ENCODE measurements around the gene LRP6.

The LRP6 gene

GRCh38 chr12:12194206-12194605 is 72.6 kb downstream of the LRP6 start:
- H3K27me3 ChIP-seq (ENCODE audit: control insufficient read depth in 1 of 2, insufficient read depth in 2 of 2, low read length in 2 of 2) = no peaks in the 10 kb centered on the region
- H3K36me3 ChIP-seq (ENCODE audit: control insufficient read depth in 1 of 2, insufficient read depth in 2 of 2, low read length in 2 of 2) = peaks cover 0 to 3% of the 10 kb centered on the region in 2 donors
- H3K9ac ChIP-seq (ENCODE audit: low read depth in 1 of 2, low read length in 2 of 2) = no peak overlapping the region
- H3K27ac ChIP-seq (ENCODE audit: low read depth, low read length) = no peak overlapping the region
- no peak overlapping the region for H3K4me3 ChIP-seq (ENCODE audit: low read depth in 1 of 2, low read length in 2 of 2)
- peaks cover 0 to 2% of the 10 kb centered on the region in 2 donors for H3K9me3 ChIP-seq (ENCODE audit: control insufficient read depth in 1 of 2, low read length in 2 of 2)
- no peaks in the 10 kb centered on the region for H3K4me1 ChIP-seq (ENCODE audit: control insufficient read depth in 1 of 2, insufficient read depth in 2 of 2, low read length in 2 of 2)

DNA sequence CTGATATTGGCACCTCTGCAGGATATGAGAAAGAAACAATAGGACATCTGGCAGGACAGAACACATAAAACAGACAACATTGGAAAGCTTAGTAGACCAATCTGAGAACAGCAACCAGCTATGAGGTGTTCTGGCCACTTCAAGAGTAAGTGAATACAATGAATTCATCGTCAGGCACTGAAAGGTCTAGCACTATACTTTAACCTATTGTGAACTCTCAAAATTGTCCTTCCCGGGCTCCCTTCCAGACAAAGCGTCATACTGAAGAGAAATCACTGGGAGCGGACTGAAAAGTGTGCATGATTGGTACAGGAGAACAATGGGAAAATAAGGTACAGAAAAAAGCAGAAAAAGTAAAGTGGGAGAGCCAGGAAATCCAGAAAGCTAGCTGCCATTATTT is 75.8 kb downstream of the LRP6 start:
- H3K9me3 ChIP-seq (ENCODE audit: control insufficient read depth in 1 of 2, low read length in 2 of 2) = no peaks in the 10 kb centered on the region
- no peak overlapping the region for H3K27ac ChIP-seq (ENCODE audit: low read depth, low read length)
- H3K4me1 ChIP-seq (ENCODE audit: control insufficient read depth in 1 of 2, insufficient read depth in 2 of 2, low read length in 2 of 2) = no peaks in the 10 kb centered on the region
- no peaks in the 10 kb centered on the region for H3K36me3 ChIP-seq (ENCODE audit: control insufficient read depth in 1 of 2, insufficient read depth in 2 of 2, low read length in 2 of 2)
- H3K4me3 ChIP-seq (ENCODE audit: low read depth in 1 of 2, low read length in 2 of 2) = no peak overlapping the region
- H3K27me3 ChIP-seq (ENCODE audit: control insufficient read depth in 1 of 2, insufficient read depth in 2 of 2, low read length in 2 of 2) = no peaks in the 10 kb centered on the region
- no peak overlapping the region for H3K9ac ChIP-seq (ENCODE audit: low read depth in 1 of 2, low read length in 2 of 2)

- no peak overlapping the region for H3K27ac ChIP-seq (ENCODE audit: low read depth, low read length)
Measured at GRCh38 chr12:12190087-12190809, 76.6 kb downstream of the LRP6 start.

DNA sequence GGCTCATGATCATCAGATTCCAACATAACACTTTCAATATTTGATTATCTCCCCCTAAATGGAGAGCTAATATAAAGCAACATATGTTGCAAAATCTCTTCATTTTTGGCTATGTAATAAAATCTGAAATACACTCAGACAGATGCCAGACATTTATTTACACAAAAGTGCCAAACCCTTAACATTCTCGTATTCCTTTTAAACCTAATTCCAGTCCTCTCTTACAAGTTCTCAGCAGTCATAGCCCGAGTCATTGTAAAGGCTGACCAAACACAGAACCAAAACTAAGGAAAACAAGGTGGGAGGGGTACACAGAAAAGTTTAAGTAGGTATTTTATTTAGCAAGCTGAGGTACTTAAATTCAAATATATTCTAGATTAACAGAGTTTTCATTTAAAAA is 81.4 kb downstream of the LRP6 start:
- peaks cover 0 to 3% of the 10 kb centered on the region in 2 donors for H3K36me3 ChIP-seq (ENCODE audit: control insufficient read depth in 1 of 2, insufficient read depth in 2 of 2, low read length in 2 of 2)
- peaks cover 0 to 13% of the 10 kb centered on the region in 2 donors for H3K4me1 ChIP-seq (ENCODE audit: control insufficient read depth in 1 of 2, insufficient read depth in 2 of 2, low read length in 2 of 2)
- H3K9ac ChIP-seq (ENCODE audit: low read depth in 1 of 2, low read length in 2 of 2) = no peak overlapping the region
- no peak overlapping the region for H3K4me3 ChIP-seq (ENCODE audit: low read depth in 1 of 2, low read length in 2 of 2)
- H3K27ac ChIP-seq (ENCODE audit: low read depth, low read length) = no peak overlapping the region
- H3K27me3 ChIP-seq (ENCODE audit: control insufficient read depth in 1 of 2, insufficient read depth in 2 of 2, low read length in 2 of 2) = no peaks in the 10 kb centered on the region
- no peaks in the 10 kb centered on the region for H3K9me3 ChIP-seq (ENCODE audit: control insufficient read depth in 1 of 2, low read length in 2 of 2)

More at GRCh38 chr12:12190087-12190809, 76.6 kb downstream of the LRP6 start:
- no peaks in the 10 kb centered on the region for H3K27me3 ChIP-seq (ENCODE audit: control insufficient read depth in 1 of 2, insufficient read depth in 2 of 2, low read length in 2 of 2)
- H3K4me1 ChIP-seq (ENCODE audit: control insufficient read depth in 1 of 2, insufficient read depth in 2 of 2, low read length in 2 of 2) = no peaks in the 10 kb centered on the region
- no peak overlapping the region for H3K9ac ChIP-seq (ENCODE audit: low read depth in 1 of 2, low read length in 2 of 2)
- H3K9me3 ChIP-seq (ENCODE audit: control insufficient read depth in 1 of 2, low read length in 2 of 2) = no peaks in the 10 kb centered on the region
- H3K36me3 ChIP-seq (ENCODE audit: control insufficient read depth in 1 of 2, insufficient read depth in 2 of 2, low read length in 2 of 2) = no peaks in the 10 kb centered on the region
- H3K4me3 ChIP-seq (ENCODE audit: low read depth in 1 of 2, low read length in 2 of 2) = no peak overlapping the region

- H3K27me3 ChIP-seq (ENCODE audit: control insufficient read depth in 1 of 2, insufficient read depth in 2 of 2, low read length in 2 of 2) = no peaks in the 10 kb centered on the region
- H3K9ac ChIP-seq (ENCODE audit: low read depth in 1 of 2, low read length in 2 of 2) = no peak overlapping the region
- H3K36me3 ChIP-seq (ENCODE audit: control insufficient read depth in 1 of 2, insufficient read depth in 2 of 2, low read length in 2 of 2) = peaks cover 0 to 3% of the 10 kb centered on the region in 2 donors
- H3K27ac ChIP-seq (ENCODE audit: low read depth, low read length) = no peak overlapping the region
- H3K4me1 ChIP-seq (ENCODE audit: control insufficient read depth in 1 of 2, insufficient read depth in 2 of 2, low read length in 2 of 2) = peaks cover 0 to 13% of the 10 kb centered on the region in 2 donors
- no peak overlapping the region for H3K4me3 ChIP-seq (ENCODE audit: low read depth in 1 of 2, low read length in 2 of 2)
- H3K9me3 ChIP-seq (ENCODE audit: control insufficient read depth in 1 of 2, low read length in 2 of 2) = no peaks in the 10 kb centered on the region
Measured at GRCh38 chr12:12182703-12183365, 84.0 kb downstream of the LRP6 start.

DNA sequence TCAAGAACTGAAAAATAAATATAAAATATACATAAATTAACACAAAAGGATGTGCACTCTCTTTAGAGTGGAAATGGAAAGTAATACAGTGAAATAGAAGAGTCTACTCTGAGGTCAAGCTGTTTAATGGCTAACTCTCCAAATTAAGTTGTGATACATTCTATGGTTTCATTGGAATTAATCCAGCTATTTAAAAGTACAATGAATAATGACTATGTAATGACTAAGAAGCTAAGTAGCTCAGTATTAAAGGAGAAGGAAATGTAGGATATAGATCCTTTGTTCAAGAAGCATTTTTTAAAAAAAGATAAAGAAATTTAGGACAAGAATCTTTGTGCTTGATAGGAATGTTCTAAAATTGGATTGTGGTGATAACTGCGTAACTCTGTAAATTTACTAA is 85.3 kb downstream of the LRP6 start:
- Histone ChIP-seq H3K9ac (ENCODE audit: low read depth in 1 of 2, low read length in 2 of 2) (no peak overlapping the region), H3K36me3 (ENCODE audit: control insufficient read depth in 1 of 2, insufficient read depth in 2 of 2, low read length in 2 of 2) (peaks cover 0 to 3% of the 10 kb centered on the region in 2 donors), H3K27me3 (ENCODE audit: control insufficient read depth in 1 of 2, insufficient read depth in 2 of 2, low read length in 2 of 2) (no peaks in the 10 kb centered on the region), H3K27ac (ENCODE audit: low read depth, low read length) (no peak overlapping the region), H3K4me3 (ENCODE audit: low read depth in 1 of 2, low read length in 2 of 2) (no peak overlapping the region), H3K9me3 (ENCODE audit: control insufficient read depth in 1 of 2, low read length in 2 of 2) (no peaks in the 10 kb centered on the region), H3K4me1 (ENCODE audit: control insufficient read depth in 1 of 2, insufficient read depth in 2 of 2, low read length in 2 of 2) (peaks cover 0 to 13% of the 10 kb centered on the region in 2 donors)

DNA sequence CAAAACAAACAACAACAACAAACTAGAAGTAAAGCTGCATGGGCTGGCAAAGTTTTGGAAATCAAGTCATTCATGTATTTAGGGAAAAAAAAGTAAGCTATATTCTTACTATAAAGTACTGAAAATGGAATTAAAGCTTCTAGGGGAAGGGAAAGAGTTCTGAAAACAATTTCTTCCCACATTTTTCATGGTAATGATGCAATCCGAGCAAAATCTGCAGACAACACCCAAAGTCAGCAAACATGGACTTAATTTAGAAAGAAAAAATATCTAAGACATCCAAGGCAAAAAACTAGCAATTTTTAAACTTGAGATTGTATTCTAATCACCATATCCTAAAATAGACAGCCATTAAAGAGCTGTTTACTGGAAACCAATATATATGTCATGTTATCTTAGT is 86.3 kb downstream of the LRP6 start:
- Histone ChIP-seq H3K27me3 (ENCODE audit: control insufficient read depth in 1 of 2, insufficient read depth in 2 of 2, low read length in 2 of 2) (no peaks in the 10 kb centered on the region), H3K27ac (ENCODE audit: low read depth, low read length) (no peak overlapping the region), H3K9me3 (ENCODE audit: control insufficient read depth in 1 of 2, low read length in 2 of 2) (no peaks in the 10 kb centered on the region), H3K4me3 (ENCODE audit: low read depth in 1 of 2, low read length in 2 of 2) (no peak overlapping the region), H3K4me1 (ENCODE audit: control insufficient read depth in 1 of 2, insufficient read depth in 2 of 2, low read length in 2 of 2) (peaks cover 0 to 13% of the 10 kb centered on the region in 2 donors), H3K9ac (ENCODE audit: low read depth in 1 of 2, low read length in 2 of 2) (no peak overlapping the region), H3K36me3 (ENCODE audit: control insufficient read depth in 1 of 2, insufficient read depth in 2 of 2, low read length in 2 of 2) (peaks cover 0 to 3% of the 10 kb centered on the region in 2 donors)

DNA sequence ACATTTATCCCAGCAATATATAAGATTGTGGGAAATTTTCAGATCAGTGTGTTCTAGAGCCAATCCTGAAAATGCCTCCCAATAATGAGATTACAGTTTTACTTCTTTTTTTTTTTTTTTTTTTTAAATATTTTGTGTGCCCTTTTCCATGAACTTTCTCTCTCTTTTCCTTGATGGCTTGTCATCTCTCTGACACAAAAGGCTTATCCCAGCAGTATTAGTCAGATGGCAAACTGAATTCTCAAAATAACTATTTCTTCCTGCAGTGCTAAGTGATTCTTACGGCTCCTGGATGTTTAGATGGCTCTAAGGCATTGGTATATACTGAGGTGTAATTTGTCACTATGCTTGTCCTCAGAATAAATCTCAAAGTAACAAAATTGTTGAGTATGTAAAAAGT is 86.7 kb downstream of the LRP6 start:
- H3K9ac ChIP-seq (ENCODE audit: low read depth in 1 of 2, low read length in 2 of 2) = no peak overlapping the region
- peaks cover 0 to 3% of the 10 kb centered on the region in 2 donors for H3K36me3 ChIP-seq (ENCODE audit: control insufficient read depth in 1 of 2, insufficient read depth in 2 of 2, low read length in 2 of 2)
- no peak overlapping the region for H3K4me3 ChIP-seq (ENCODE audit: low read depth in 1 of 2, low read length in 2 of 2)
- H3K9me3 ChIP-seq (ENCODE audit: control insufficient read depth in 1 of 2, low read length in 2 of 2) = no peaks in the 10 kb centered on the region
- no peaks in the 10 kb centered on the region for H3K27me3 ChIP-seq (ENCODE audit: control insufficient read depth in 1 of 2, insufficient read depth in 2 of 2, low read length in 2 of 2)
- peaks cover 0 to 13% of the 10 kb centered on the region in 2 donors for H3K4me1 ChIP-seq (ENCODE audit: control insufficient read depth in 1 of 2, insufficient read depth in 2 of 2, low read length in 2 of 2)
- no peak overlapping the region for H3K27ac ChIP-seq (ENCODE audit: low read depth, low read length)

- Histone ChIP-seq H3K9ac (ENCODE audit: low read depth in 1 of 2, low read length in 2 of 2) (no peak overlapping the region), H3K4me1 (ENCODE audit: control insufficient read depth in 1 of 2, insufficient read depth in 2 of 2, low read length in 2 of 2) (peaks cover 6 to 8% of the 10 kb centered on the region in 2 donors), H3K27me3 (ENCODE audit: control insufficient read depth in 1 of 2, insufficient read depth in 2 of 2, low read length in 2 of 2) (no peaks in the 10 kb centered on the region), H3K4me3 (ENCODE audit: low read depth in 1 of 2, low read length in 2 of 2) (no peak overlapping the region), H3K36me3 (ENCODE audit: control insufficient read depth in 1 of 2, insufficient read depth in 2 of 2, low read length in 2 of 2) (peaks cover 0 to 3% of the 10 kb centered on the region in 2 donors), H3K27ac (ENCODE audit: low read depth, low read length) (no peak overlapping the region), H3K9me3 (ENCODE audit: control insufficient read depth in 1 of 2, low read length in 2 of 2) (no peaks in the 10 kb centered on the region)
Measured at GRCh38 chr12:12178559-12178958, 88.3 kb downstream of the LRP6 start.

DNA sequence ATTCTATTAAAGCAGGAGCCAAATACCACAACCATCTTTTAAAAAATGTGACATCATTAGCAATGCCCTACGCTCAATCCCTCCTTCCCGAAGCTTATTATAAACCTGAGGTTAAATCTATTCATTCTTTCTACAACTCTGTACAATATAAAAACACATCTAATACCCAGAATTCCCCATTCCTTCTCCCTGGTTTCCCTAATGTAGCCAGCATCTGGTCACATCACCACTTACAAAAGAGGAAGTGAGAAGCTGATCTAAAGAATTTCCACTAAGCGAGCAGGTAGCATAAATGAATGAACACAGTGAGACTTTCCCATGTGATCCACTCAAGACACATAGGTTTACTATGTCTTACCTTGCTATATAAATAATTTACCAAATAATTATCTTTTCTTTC is 90.4 kb downstream of the LRP6 start:
- H3K4me3 ChIP-seq (ENCODE audit: low read depth in 1 of 2, low read length in 2 of 2) = no peak overlapping the region
- H3K27me3 ChIP-seq (ENCODE audit: control insufficient read depth in 1 of 2, insufficient read depth in 2 of 2, low read length in 2 of 2) = no peaks in the 10 kb centered on the region
- no peaks in the 10 kb centered on the region for H3K9me3 ChIP-seq (ENCODE audit: control insufficient read depth in 1 of 2, low read length in 2 of 2)
- no peak overlapping the region for H3K27ac ChIP-seq (ENCODE audit: low read depth, low read length)
- H3K36me3 ChIP-seq (ENCODE audit: control insufficient read depth in 1 of 2, insufficient read depth in 2 of 2, low read length in 2 of 2) = peaks cover 0 to 3% of the 10 kb centered on the region in 2 donors
- H3K9ac ChIP-seq (ENCODE audit: low read depth in 1 of 2, low read length in 2 of 2) = no peak overlapping the region
- H3K4me1 ChIP-seq (ENCODE audit: control insufficient read depth in 1 of 2, insufficient read depth in 2 of 2, low read length in 2 of 2) = peaks cover 0 to 6% of the 10 kb centered on the region in 2 donors
